Cardiac muscle cell (in vitro differentiated cells and primary cell): ENCODE measurements around the gene CPED1. TPM values are rescaled to one million over a fixed set of nuclear protein-coding genes. Genes with fewer than 3 reads are reported as not detected.

Experiments used
- DNase-seq, 2 donors: peaks; one replicate each; pipeline versions ENCODE4 v3.0.0 to v3.0.0-alpha.2; 2010 to 2017; ENCODE audit warnings: low read depth in 1 of 2, low spot score in 1 of 2
- H3K27ac ChIP-seq: fragments of 200-600 bp; sonication (generic); 2 replicates; pipeline ENCODE4 v1.5.1; 2016
- H3K27me3 ChIP-seq: fragments of 200-600 bp; sonication (generic); 2 replicates; pipeline ENCODE4 v1.6.0; 2016; ENCODE audit warnings: control low read depth
- H3K36me3 ChIP-seq: fragments of 200-600 bp; sonication (generic); 2 replicates; pipeline ENCODE4 v1.5.1; 2016; ENCODE audit warnings: control low read depth
- H3K4me1 ChIP-seq: fragments of 200-600 bp; sonication (generic); 2 replicates; pipeline ENCODE4 v1.8.1; 2017; ENCODE audit warnings: low read depth, mild to moderate bottlenecking, mixed run types
- H3K4me3 ChIP-seq: fragments of 200-600 bp; sonication (generic); 2 replicates; pipeline ENCODE4 v1.5.1; 2016; ENCODE audit warnings: mild to moderate bottlenecking
- H3K9me3 ChIP-seq: fragments of 200-600 bp; sonication (generic); 2 replicates; pipeline ENCODE4 v1.5.1; 2017; ENCODE audit warnings: low read depth, mild to moderate bottlenecking, control low read depth
- CTCF ChIP-seq: IDR thresholded peaks from 2 replicates; pipeline ENCODE4 v1.5.1; 2012; ENCODE audit warnings: low read depth, mild to moderate bottlenecking, low read length
- polyA plus RNA-seq: library from polyadenylated mRNA; unstranded; fragments of >200 nt; fragmentation: Nextera tagmentation; extraction: Ambion mirVana; gene quantifications from 2 replicates; pipeline ENCODE4 v1.2.1, GENCODE V29; 2016
- total RNA-seq: library from RNA; depleted of rRNA; stranded (reverse); fragments of >200 nt; gene quantifications from 2 replicates; pipeline ENCODE4 v1.2.3, GENCODE V29; 2016

The CPED1 gene
- total and polyA plus RNA-seq, 2 experiments from 2014 or later: 0.67 to 3.2 TPM

GRCh38 chr7:121267612-121268011 is 279.1 kb downstream of the CPED1 start:
- no peak overlapping the region for H3K4me3 ChIP-seq
- no peak overlapping the region for H3K27ac ChIP-seq
- peak in 1 of 2 donors; percentile 34 for DNase-seq
- no peaks in the 10 kb centered on the region for H3K4me1 ChIP-seq
- no peaks in the 10 kb centered on the region for H3K27me3 ChIP-seq
- no peaks in the 10 kb centered on the region for H3K36me3 ChIP-seq
- no peak for TF ChIP-seq CTCF
- no peaks in the 10 kb centered on the region for H3K9me3 ChIP-seq

- Histone ChIP-seq H3K27me3 (no peaks in the 10 kb centered on the region), H3K4me3 (no peak overlapping the region), H3K36me3 (no peaks in the 10 kb centered on the region), H3K9me3 (no peaks in the 10 kb centered on the region), H3K4me1 (no peaks in the 10 kb centered on the region), H3K27ac (no peak overlapping the region)
- DNase-seq: no peak
- no peak for TF ChIP-seq CTCF
Observed at GRCh38 chr7:121269798-121270197, 281.3 kb downstream of the CPED1 start.

GRCh38 chr7:121271098-121271497 is 282.6 kb downstream of the CPED1 start:
- Histone ChIP-seq H3K4me3 (no peak overlapping the region), H3K9me3 (no peaks in the 10 kb centered on the region), H3K36me3 (no peaks in the 10 kb centered on the region), H3K27me3 (no peaks in the 10 kb centered on the region), H3K4me1 (no peaks in the 10 kb centered on the region), H3K27ac (no peak overlapping the region)
- no peak for TF ChIP-seq CTCF
- no peak for DNase-seq

GRCh38 chr7:121271916-121272315 is 283.4 kb downstream of the CPED1 start:
- Histone ChIP-seq H3K36me3 (no peaks in the 10 kb centered on the region), H3K27ac (no peak overlapping the region), H3K4me1 (no peaks in the 10 kb centered on the region), H3K27me3 (no peaks in the 10 kb centered on the region), H3K4me3 (no peak overlapping the region), H3K9me3 (no peaks in the 10 kb centered on the region)
- no peak for TF ChIP-seq CTCF
- DNase-seq: no peak

- no peak for TF ChIP-seq CTCF
- no peaks in the 10 kb centered on the region for H3K9me3 ChIP-seq
- H3K4me3 ChIP-seq: no peak overlapping the region
- no peaks in the 10 kb centered on the region for H3K27me3 ChIP-seq
- no peaks in the 10 kb centered on the region for H3K4me1 ChIP-seq
- DNase-seq: no peak
- H3K27ac ChIP-seq: no peak overlapping the region
- no peaks in the 10 kb centered on the region for H3K36me3 ChIP-seq
Observed at GRCh38 chr7:121272676-121273075, 284.2 kb downstream of the CPED1 start.
